Measurements from ENCODE around the gene DNAJB6.

DNAJB6 gene

GRCh38 chr7:157397731-157398691, 61.2 kb downstream of the DNAJB6 start:
- DNase-seq = no peak

GRCh38 chr7:157399086-157399687, 62.4 kb downstream of the DNAJB6 start:
- DNase-seq = no peak

- DNase-seq = no peak
Observed at GRCh38 chr7:157400171-157400860, 63.5 kb downstream of the DNAJB6 start.

- no peak for DNase-seq
Observed at GRCh38 chr7:157401567-157402387, 65.0 kb downstream of the DNAJB6 start.

- no peak for DNase-seq
Observed at GRCh38 chr7:157402388-157402703, 65.5 kb downstream of the DNAJB6 start.

- DNase-seq = no peak
Observed at GRCh38 chr7:157402911-157403534, 66.2 kb downstream of the DNAJB6 start.

- no peak for DNase-seq
Observed at GRCh38 chr7:157403646-157404401, 67.0 kb downstream of the DNAJB6 start.

GRCh38 chr7:157404845-157405481, 68.2 kb downstream of the DNAJB6 start:
- no peak for DNase-seq

- DNase-seq = no peak
Observed at GRCh38 chr7:157405501-157405900, 68.7 kb downstream of the DNAJB6 start.

- DNase-seq = no peak
Observed at GRCh38 chr7:157405914-157406810, 69.4 kb downstream of the DNAJB6 start.

GRCh38 chr7:157406971-157407370, 70.2 kb downstream of the DNAJB6 start:
- DNase-seq = no peak

GRCh38 chr7:157407512-157408257, 70.9 kb downstream of the DNAJB6 start:
- DNase-seq = no peak

- DNase-seq = no peak
Observed at GRCh38 chr7:157408258-157409101, 71.7 kb downstream of the DNAJB6 start.

GRCh38 chr7:157409149-157409752, 72.4 kb downstream of the DNAJB6 start:
- DNase-seq = no peak

- no peak for DNase-seq
Observed at GRCh38 chr7:157409753-157410727, 73.2 kb downstream of the DNAJB6 start.

GRCh38 chr7:157410831-157411556, 74.2 kb downstream of the DNAJB6 start:
- DNase-seq = no peak
